ENCODE measurements around the gene GJB2. TPM values are rescaled to one million over a fixed set of nuclear protein-coding genes. Genes with fewer than 3 reads are reported as not detected.

The GJB2 gene
- total RNA-seq, 1 experiment from 2014 or later, result 53.0 TPM

GRCh38 chr13:20206065-20206697 is 13.4 kb upstream of the GJB2 start:
- CTCF ChIA-PET, result no interaction called here
- ATAC-seq, result no peak

GRCh38 chr13:20198781-20199180 is 6.0 kb upstream of the GJB2 start:
- intact Hi-C loops (cut with micrococcal nuclease), result loop anchor here (5.0 kb wide), 1 partner anchor 289 kb away; no protein-coding TSS in a partner anchor
- Histone ChIP-seq H2AFZ (ENCODE audit: low read length) (no peak overlapping the region), H3K4me3 (ENCODE audit: low read length) (no peak overlapping the region), H3K27ac (ENCODE audit: low read length) (no peak overlapping the region), H3F3A (ENCODE audit: low read length, unreplicated experiment) (no peaks in the 10 kb centered on the region), H3K4me2 (ENCODE audit: low read length) (0 out of 2 replicates have a peak overlapping the region, but pooled peaks have one; percentile 7), H3K4me1 (ENCODE audit: insufficient read depth, low read length) (peaks cover 21% of the 10 kb centered on the region), H4K20me1 (ENCODE audit: low read length) (no peaks in the 10 kb centered on the region), H3K9me3 (ENCODE audit: low read length) (no peaks in the 10 kb centered on the region; the same call in 1 of the 2 replicates), H3K9ac (ENCODE audit: low read length) (no peak overlapping the region), H3K27me3 (ENCODE audit: low read length) (no peaks in the 10 kb centered on the region), H3K79me2 (ENCODE audit: low read length) (no peaks in the 10 kb centered on the region), H3K36me3 (ENCODE audit: low read depth, low read length) (no peaks in the 10 kb centered on the region), H3K9me2 (replicated peaks; ENCODE audit: low read length) (no peaks in the 10 kb centered on the region)
- POLR2A ChIA-PET (ENCODE audit: unreplicated experiment), result no interaction called here
- no TSS peak for BruUV-seq (replicated peaks)
- DNase-seq, result peak; percentile 63
- no peak for TF ChIP-seq EZH2phosphoT487 (IDR thresholded peaks at IDR 0.05; ENCODE audit: borderline replicate concordance, low read length)
- TF ChIP-seq EZH2 (IDR thresholded peaks at IDR 0.05; ENCODE audit: low read length, unreplicated experiment), result no peak
- TF ChIP-seq CTCF (conservative IDR thresholded peaks at IDR 0.05; ENCODE audit: low read depth, low read length), result no peak
- no peak for ATAC-seq
- CTCF ChIA-PET, result no interaction called here

More at GRCh38 chr13:20206065-20206697, 13.4 kb upstream of the GJB2 start:
- Histone ChIP-seq H4K20me1 (ENCODE audit: low read length) (no peaks in the 10 kb centered on the region), H3K9ac (ENCODE audit: low read length) (no peak overlapping the region), H3K4me1 (ENCODE audit: insufficient read depth, low read length) (no peaks in the 10 kb centered on the region), H3F3A (ENCODE audit: low read length, unreplicated experiment) (no peaks in the 10 kb centered on the region), H3K27me3 (ENCODE audit: low read length) (no peaks in the 10 kb centered on the region), H3K27ac (ENCODE audit: low read length) (no peak overlapping the region), H3K4me3 (ENCODE audit: low read length) (no peak overlapping the region), H3K9me2 (replicated peaks; ENCODE audit: low read length) (no peaks in the 10 kb centered on the region), H2AFZ (ENCODE audit: low read length) (no peak overlapping the region), H3K79me2 (ENCODE audit: low read length) (no peaks in the 10 kb centered on the region), H3K36me3 (ENCODE audit: low read depth, low read length) (no peaks in the 10 kb centered on the region), H3K9me3 (ENCODE audit: low read length) (no peaks in the 10 kb centered on the region; the same call in 1 of the 2 replicates), H3K4me2 (ENCODE audit: low read length) (no peak overlapping the region)
- intact Hi-C loops (cut with micrococcal nuclease), result no loop called here
- no peak for TF ChIP-seq EZH2phosphoT487 (IDR thresholded peaks at IDR 0.05; ENCODE audit: borderline replicate concordance, low read length)
- no peak for DNase-seq
- POLR2A ChIA-PET (ENCODE audit: unreplicated experiment), result no interaction called here
- no TSS peak for BruUV-seq (replicated peaks)

- Histone ChIP-seq H3K27me3 (ENCODE audit: low read length) (no peaks in the 10 kb centered on the region), H3K4me3 (ENCODE audit: low read length) (peak overlapping the region; percentile 50; the same call in 1 of the 2 replicates), H3K4me2 (ENCODE audit: low read length) (peak overlapping the region; percentile 73), H3K27ac (ENCODE audit: low read length) (no peak overlapping the region), H4K20me1 (ENCODE audit: low read length) (no peaks in the 10 kb centered on the region), H2AFZ (ENCODE audit: low read length) (peak overlapping the region; percentile 67), H3F3A (ENCODE audit: low read length, unreplicated experiment) (no peaks in the 10 kb centered on the region), H3K9ac (ENCODE audit: low read length) (no peak overlapping the region), H3K9me3 (ENCODE audit: low read length) (no peaks in the 10 kb centered on the region; the same call in 1 of the 2 replicates), H3K36me3 (ENCODE audit: low read depth, low read length) (no peaks in the 10 kb centered on the region), H3K9me2 (replicated peaks; ENCODE audit: low read length) (no peaks in the 10 kb centered on the region), H3K4me1 (ENCODE audit: insufficient read depth, low read length) (peaks cover 21% of the 10 kb centered on the region), H3K79me2 (ENCODE audit: low read length) (peaks cover under 1% of the 10 kb centered on the region; the same call in 1 of the 2 replicates)
- DNase-seq (peak; percentile 83), ATAC-seq (peak; percentile 39)
- no TSS peak for BruUV-seq (replicated peaks)
- TF ChIP-seq CTCF (conservative IDR thresholded peaks at IDR 0.05; ENCODE audit: low read depth, low read length) (peak; percentile 84), EZH2 (IDR thresholded peaks at IDR 0.05; ENCODE audit: low read length, unreplicated experiment) (no peak), EZH2phosphoT487 (IDR thresholded peaks at IDR 0.05; ENCODE audit: borderline replicate concordance, low read length) (no peak)
- ChIA-PET POLR2A (ENCODE audit: unreplicated experiment) (interaction anchor here (0.6 kb wide), 2 partner anchors 20 to 77 kb away, joined by 3 read pairs; no protein-coding TSS in a partner anchor), CTCF (interaction anchor here (0.6 to 1.1 kb wide), 9 partner anchors 46 to 658 kb away, joined by 3 to 10 read pairs (median 7); no protein-coding TSS in a partner anchor)
- intact Hi-C loops (cut with micrococcal nuclease), result loop anchor here (5.0 kb wide), 1 partner anchor 290 kb away; no protein-coding TSS in a partner anchor
These were observed 4.7 kb upstream of the GJB2 start for GRCh38 chr13:20197361-20197834.

Data from PC-3 (cell line).